Neural progenitor cell (in vitro differentiated cells): ENCODE data around the gene REL. TPM values are rescaled to one million over a fixed set of nuclear protein-coding genes. Genes with fewer than 3 reads are reported as not detected.
"Not testable (repeated sequence)": the region's sequence is repeated elsewhere in the genome, so short reads cannot be mapped to it uniquely, and the experiment has no call there.

Source experiments
- DNase-seq: peaks from one replicate; pipeline ENCODE4 v3.0.0-alpha.2; 2016; ENCODE audit warnings: low spot score
- H2AFZ ChIP-seq: fragments of 200-600 bp; sonication (generic); replicated peaks from 2 replicates; pipeline ENCODE4 v1.6.1; 2016; ENCODE audit warnings: antibody characterized with exemption
- H3F3A ChIP-seq: fragments of 200-600 bp; sonication (generic); 2 replicates; pipeline ENCODE4 v1.6.1; 2016; ENCODE audit warnings: antibody characterized with exemption, low read depth
- H3K27ac ChIP-seq: fragments of 200-600 bp; sonication (generic); 2 replicates; pipeline ENCODE4 v1.5.1; 2016; ENCODE audit warnings: mild to moderate bottlenecking
- H3K27me3 ChIP-seq: fragments of 200-600 bp; sonication (generic); 2 replicates; pipeline ENCODE4 v1.6.1; 2016; ENCODE audit warnings: mild to moderate bottlenecking, moderate library complexity
- H3K36me3 ChIP-seq: fragments of 200-600 bp; sonication (generic); 2 replicates; pipeline ENCODE4 v1.5.1; 2016
- H3K4me1 ChIP-seq: fragments of 200-600 bp; sonication (generic); 2 replicates; pipeline ENCODE4 v1.6.1; 2016; ENCODE audit warnings: mixed run types
- H3K4me2 ChIP-seq: fragments of 200-600 bp; sonication (generic); 2 replicates; pipeline ENCODE4 v1.6.1; 2016
- H3K4me3 ChIP-seq: fragments of 200-600 bp; sonication (generic); 2 replicates; pipeline ENCODE4 v1.5.1; 2016
- H3K79me2 ChIP-seq: fragments of 200-600 bp; sonication (generic); 2 replicates; pipeline ENCODE4 v1.6.1; 2016; ENCODE audit warnings: low read depth
- H3K9ac ChIP-seq: fragments of 200-600 bp; sonication (generic); 2 replicates; pipeline ENCODE4 v1.6.1; 2016
- H3K9me3 ChIP-seq: fragments of 200-600 bp; sonication (generic); 2 replicates; pipeline ENCODE4 v1.5.1; 2016; ENCODE audit warnings: low read depth
- H4K20me1 ChIP-seq: fragments of 200-600 bp; sonication (generic); 2 replicates; pipeline ENCODE4 v1.6.1; 2016; ENCODE audit warnings: low read depth
- H3K27ac Mint-ChIP-seq: 3 replicates; pipeline ENCODE4 v1.8.0; 2021; ENCODE audit warnings: mixed read lengths
- H3K27me3 Mint-ChIP-seq: 2 replicates; pipeline ENCODE4 v1.8.0; 2022; ENCODE audit warnings: low read depth, mild to moderate bottlenecking, inconsistent platforms, moderate library complexity, mixed read lengths; ENCODE audit not compliant: insufficient read depth
- H3K36me3 Mint-ChIP-seq: 3 replicates; pipeline ENCODE4 v1.8.0; 2021; ENCODE audit warnings: mixed read lengths
- H3K4me1 Mint-ChIP-seq: 3 replicates; pipeline ENCODE4 v1.8.0; 2021; ENCODE audit warnings: mixed read lengths
- H3K4me3 Mint-ChIP-seq: 3 replicates; pipeline ENCODE4 v1.8.0; 2021; ENCODE audit warnings: mild to moderate bottlenecking, moderate library complexity, mixed read lengths
- H3K9me3 Mint-ChIP-seq: 3 replicates; pipeline ENCODE4 v1.8.0; 2020; ENCODE audit warnings: mixed read lengths
- EZH2 ChIP-seq: fragments of 200-600 bp; sonication (generic); IDR thresholded peaks from 2 replicates; pipeline ENCODE4 v1.6.1; 2017; ENCODE audit warnings: antibody characterized with exemption, mild to moderate bottlenecking, moderate library complexity
- EZH2phosphoT487 ChIP-seq: fragments of 200-600 bp; sonication (generic); IDR thresholded peaks from 2 replicates; pipeline ENCODE4 v1.6.1; 2017; ENCODE audit warnings: antibody characterized with exemption
- total RNA-seq: library from RNA; depleted of rRNA; stranded (reverse); fragments of >200 nt; gene quantifications from 2 replicates; pipeline ENCODE4 v1.2.3, GENCODE V29; 2015; ENCODE audit warnings: low replicate concordance
- TF ChIP-seq, protein P1 (sequence below): fragments of 200-600 bp; sonication (generic); IDR thresholded peaks from 2 replicates; pipeline ENCODE4 v1.5.1; 2017; ENCODE audit warnings: antibody characterized with exemption, mild to moderate bottlenecking

REL gene
- total RNA-seq, 1 donor from 2014 or later = 12.0 TPM

DNA sequence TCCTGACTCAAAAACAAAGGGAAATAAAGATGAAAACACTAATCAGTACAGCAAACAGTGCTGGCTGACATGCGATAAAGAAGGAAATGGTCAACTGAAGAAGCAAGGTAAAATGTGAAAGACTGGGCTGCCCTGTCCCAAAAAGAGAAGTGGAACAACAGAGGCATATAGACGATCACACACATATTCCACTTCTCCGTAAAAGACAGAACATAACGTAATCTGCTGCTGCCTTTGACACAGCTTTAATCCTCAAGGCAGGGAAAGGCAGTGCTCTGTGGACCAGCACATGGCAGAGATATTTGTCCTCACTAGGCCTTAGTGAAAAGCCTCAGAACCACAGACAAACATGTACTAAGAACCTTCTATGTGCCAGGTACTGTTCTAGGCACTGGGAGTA, 24.3 kb upstream of the REL start:
- Mint-ChIP-seq H3K4me1 (no peaks in the 10 kb centered on the region), H3K27me3 (peaks cover 10% of the 10 kb centered on the region), H3K27ac (no peak overlapping the region), H3K36me3 (no peaks in the 10 kb centered on the region), H3K9me3 (no peaks in the 10 kb centered on the region), H3K4me3 (no peak overlapping the region)
- no peaks in the 10 kb centered on the region for H3K27me3 ChIP-seq
- TF ChIP-seq, protein P1, sequence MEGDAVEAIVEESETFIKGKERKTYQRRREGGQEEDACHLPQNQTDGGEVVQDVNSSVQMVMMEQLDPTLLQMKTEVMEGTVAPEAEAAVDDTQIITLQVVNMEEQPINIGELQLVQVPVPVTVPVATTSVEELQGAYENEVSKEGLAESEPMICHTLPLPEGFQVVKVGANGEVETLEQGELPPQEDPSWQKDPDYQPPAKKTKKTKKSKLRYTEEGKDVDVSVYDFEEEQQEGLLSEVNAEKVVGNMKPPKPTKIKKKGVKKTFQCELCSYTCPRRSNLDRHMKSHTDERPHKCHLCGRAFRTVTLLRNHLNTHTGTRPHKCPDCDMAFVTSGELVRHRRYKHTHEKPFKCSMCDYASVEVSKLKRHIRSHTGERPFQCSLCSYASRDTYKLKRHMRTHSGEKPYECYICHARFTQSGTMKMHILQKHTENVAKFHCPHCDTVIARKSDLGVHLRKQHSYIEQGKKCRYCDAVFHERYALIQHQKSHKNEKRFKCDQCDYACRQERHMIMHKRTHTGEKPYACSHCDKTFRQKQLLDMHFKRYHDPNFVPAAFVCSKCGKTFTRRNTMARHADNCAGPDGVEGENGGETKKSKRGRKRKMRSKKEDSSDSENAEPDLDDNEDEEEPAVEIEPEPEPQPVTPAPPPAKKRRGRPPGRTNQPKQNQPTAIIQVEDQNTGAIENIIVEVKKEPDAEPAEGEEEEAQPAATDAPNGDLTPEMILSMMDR = no peak
- no peak for TF ChIP-seq EZH2
- no peak for TF ChIP-seq EZH2phosphoT487
- H4K20me1 ChIP-seq = no peaks in the 10 kb centered on the region
- no peak overlapping the region for H3K4me2 ChIP-seq
- H3K27ac ChIP-seq = no peak overlapping the region
- H3K9ac ChIP-seq = no peak overlapping the region
- DNase-seq = no peak
- no peaks in the 10 kb centered on the region for H3K79me2 ChIP-seq
- no peaks in the 10 kb centered on the region for H3K9me3 ChIP-seq
- no peak overlapping the region for H2AFZ ChIP-seq
- H3F3A ChIP-seq = no peaks in the 10 kb centered on the region
- no peak overlapping the region for H3K4me3 ChIP-seq
- H3K4me1 ChIP-seq = no peaks in the 10 kb centered on the region
- H3K36me3 ChIP-seq = no peaks in the 10 kb centered on the region

DNA sequence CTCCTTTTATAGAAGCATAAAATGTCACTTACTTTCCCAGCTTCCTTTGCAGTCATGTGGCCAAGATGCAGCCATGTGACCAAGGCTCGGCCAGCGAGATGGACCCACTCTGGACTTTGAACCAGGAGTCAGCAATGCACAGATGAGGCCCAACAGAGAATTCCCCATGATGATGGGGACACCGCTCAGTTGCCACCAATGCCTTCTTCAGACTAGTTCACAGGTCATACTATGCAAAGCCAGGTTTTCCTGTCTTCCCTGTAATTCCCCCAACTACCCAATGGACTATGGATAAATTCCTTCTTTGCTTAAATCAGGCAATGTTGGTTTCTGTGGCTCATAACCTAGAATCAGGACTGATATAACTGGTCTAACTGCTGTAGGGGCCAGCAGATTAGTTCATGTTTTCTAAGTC, 22.5 kb upstream of the REL start:
- TF ChIP-seq EZH2 (no peak), EZH2phosphoT487 (no peak)
- TF ChIP-seq, protein P1 = no peak
- Histone ChIP-seq H3F3A (no peaks in the 10 kb centered on the region), H3K4me1 (no peaks in the 10 kb centered on the region), H4K20me1 (no peaks in the 10 kb centered on the region), H3K9ac (no peak overlapping the region), H3K27me3 (no peaks in the 10 kb centered on the region), H3K79me2 (no peaks in the 10 kb centered on the region), H3K36me3 (no peaks in the 10 kb centered on the region), H2AFZ (no peak overlapping the region), H3K4me2 (no peak overlapping the region), H3K27ac (no peak overlapping the region), H3K4me3 (no peak overlapping the region), H3K9me3 (no peaks in the 10 kb centered on the region)
- H3K27ac Mint-ChIP-seq = no peak overlapping the region
- no peak overlapping the region for H3K4me3 Mint-ChIP-seq
- H3K27me3 Mint-ChIP-seq = peaks cover 10% of the 10 kb centered on the region
- no peaks in the 10 kb centered on the region for H3K4me1 Mint-ChIP-seq
- H3K36me3 Mint-ChIP-seq = no peaks in the 10 kb centered on the region
- H3K9me3 Mint-ChIP-seq = no peaks in the 10 kb centered on the region
- DNase-seq = no peak

DNA sequence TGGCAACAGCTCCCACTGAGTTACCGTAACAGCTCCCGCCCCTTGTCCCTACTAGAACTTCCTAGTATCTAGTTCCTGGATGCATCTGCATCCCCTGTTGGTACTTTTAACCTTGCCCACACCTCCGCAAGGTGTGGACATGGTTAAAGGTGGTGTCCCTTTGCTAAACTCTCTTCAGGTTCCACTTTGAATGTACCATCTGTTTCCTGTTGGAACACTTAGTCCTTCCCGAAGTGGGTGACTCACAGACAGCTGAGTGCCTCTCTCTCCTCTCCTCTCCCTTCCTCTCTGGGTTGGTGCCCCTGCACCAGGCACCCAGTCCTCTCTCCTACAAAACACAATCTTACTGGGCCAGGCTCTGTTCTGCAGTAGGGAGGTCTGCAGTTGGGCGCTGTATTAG, 19.6 kb upstream of the REL start:
- H2AFZ ChIP-seq = no peak overlapping the region
- H3K36me3 Mint-ChIP-seq = no peaks in the 10 kb centered on the region
- H3K4me3 ChIP-seq = no peak overlapping the region
- no peaks in the 10 kb centered on the region for H3K79me2 ChIP-seq
- H3K9me3 ChIP-seq = no peaks in the 10 kb centered on the region
- DNase-seq = no peak
- no peaks in the 10 kb centered on the region for H3K27me3 ChIP-seq
- H3K9ac ChIP-seq = no peak overlapping the region
- H4K20me1 ChIP-seq = no peaks in the 10 kb centered on the region
- H3K27ac Mint-ChIP-seq = no peak overlapping the region
- no peak for TF ChIP-seq EZH2
- H3K27me3 Mint-ChIP-seq = peaks cover 10% of the 10 kb centered on the region
- H3K27ac ChIP-seq = no peak overlapping the region
- H3K4me1 ChIP-seq = no peaks in the 10 kb centered on the region
- no peak overlapping the region for H3K4me3 Mint-ChIP-seq
- no peaks in the 10 kb centered on the region for H3K4me1 Mint-ChIP-seq
- no peak overlapping the region for H3K4me2 ChIP-seq
- no peaks in the 10 kb centered on the region for H3F3A ChIP-seq
- H3K9me3 Mint-ChIP-seq = no peaks in the 10 kb centered on the region
- H3K36me3 ChIP-seq = no peaks in the 10 kb centered on the region

DNA sequence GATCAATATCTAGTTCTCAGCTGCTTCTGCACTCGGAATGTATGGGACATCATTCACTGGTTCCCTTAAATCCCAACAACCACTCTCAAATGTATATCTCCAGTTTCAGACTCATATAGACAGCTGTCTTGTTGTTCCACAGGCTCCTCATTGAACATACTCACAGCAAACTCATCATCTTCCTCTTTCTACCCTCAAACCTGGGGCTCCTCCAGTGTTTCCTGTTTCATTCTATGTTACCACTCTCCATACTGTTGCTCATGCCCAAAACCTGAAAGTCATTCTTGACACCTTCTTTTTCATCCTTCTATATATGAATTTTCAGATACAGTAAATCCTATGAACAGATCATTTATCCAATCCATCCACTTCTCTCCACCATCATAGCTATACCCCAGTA, 18.7 kb upstream of the REL start:
- no peak for TF ChIP-seq EZH2phosphoT487
- TF ChIP-seq, protein P1 = no peak
- TF ChIP-seq EZH2 = no peak
- Histone ChIP-seq H3K4me1 (no peaks in the 10 kb centered on the region), H3K27ac (no peak overlapping the region), H3K9ac (no peak overlapping the region), H3K9me3 (no peaks in the 10 kb centered on the region), H3K27me3 (no peaks in the 10 kb centered on the region), H3F3A (no peaks in the 10 kb centered on the region), H3K4me2 (no peak overlapping the region), H3K4me3 (no peak overlapping the region), H2AFZ (no peak overlapping the region), H4K20me1 (no peaks in the 10 kb centered on the region), H3K79me2 (no peaks in the 10 kb centered on the region), H3K36me3 (no peaks in the 10 kb centered on the region)
- Mint-ChIP-seq H3K36me3 (no peaks in the 10 kb centered on the region), H3K9me3 (no peaks in the 10 kb centered on the region), H3K4me3 (no peak overlapping the region), H3K27me3 (peaks cover 10% of the 10 kb centered on the region), H3K4me1 (no peaks in the 10 kb centered on the region), H3K27ac (no peak overlapping the region)
- DNase-seq = no peak

DNA sequence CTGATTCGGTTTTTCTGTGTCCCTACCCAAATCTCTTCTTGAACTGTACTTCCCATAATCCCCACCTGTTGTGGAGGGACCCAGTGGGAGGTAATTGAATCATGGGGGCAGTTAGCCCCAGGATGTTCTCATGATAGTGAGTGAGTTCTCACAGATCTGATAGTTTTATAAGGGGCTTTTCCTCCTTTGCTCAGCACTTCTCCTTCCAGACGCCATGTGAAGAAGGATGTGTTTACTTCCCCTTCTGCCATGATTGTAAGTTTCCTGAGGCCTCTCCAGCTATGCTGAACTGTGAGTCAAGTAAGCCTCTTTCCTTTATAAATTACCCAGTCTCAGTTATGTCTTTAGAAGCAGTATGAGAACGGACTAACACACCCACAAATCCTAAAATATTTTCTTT, 16.0 kb upstream of the REL start:
- H3K9me3 ChIP-seq, H3K36me3 ChIP-seq, H3K36me3 Mint-ChIP-seq, H3K4me3 Mint-ChIP-seq, H3K27ac Mint-ChIP-seq, H3K27me3 ChIP-seq, H2AFZ ChIP-seq, H3K9ac ChIP-seq, H3K4me1 ChIP-seq, H3K4me1 Mint-ChIP-seq, H4K20me1 ChIP-seq, H3K79me2 ChIP-seq, H3K27me3 Mint-ChIP-seq, H3K4me2 ChIP-seq, H3K4me3 ChIP-seq, DNase-seq, H3F3A ChIP-seq, H3K9me3 Mint-ChIP-seq, H3K27ac ChIP-seq: not testable (repeated sequence)
